HG02885 (cell line): ENCODE results near the gene RBM11.
"Not testable (repeated sequence)": the region's sequence is repeated elsewhere in the genome, so short reads cannot be mapped to it uniquely, and the experiment has no call there.

ENCODE experiments used
- ATAC-seq: cut with Tn5 transposase; IDR thresholded peaks from one replicate; pipeline ENCODE4 v1.9.1; 2021; ENCODE audit warnings: mild to moderate bottlenecking; ENCODE audit not compliant: unreplicated experiment, poor library complexity

The RBM11 gene

GRCh38 chr21:14215971-14216641 lies at the start of gene RBM11:
Gene RBM11 (plus strand): TSS chr21:14216157. CDS start chr21:14216187, 30 bp downstream.
- peak; percentile 96 for ATAC-seq

- not testable (repeated sequence) for ATAC-seq
These were observed 49.3 kb upstream of the RBM11 start for GRCh38 chr21:14166463-14167223.

- ATAC-seq = no peak
These were observed 9.7 kb upstream of the RBM11 start for GRCh38 chr21:14206222-14206621.

GRCh38 chr21:14210738-14211137 lies 5.2 kb upstream of the RBM11 start, which contains the start of gene LIPI:
Gene LIPI (minus strand): TSS chr21:14210955. CDS start chr21:14210845, 110 bp downstream.
- ATAC-seq = no peak

- ATAC-seq = no peak
These were observed 2.8 kb upstream of the RBM11 start for GRCh38 chr21:14213164-14213563.

- no peak for ATAC-seq
These were observed 7.4 kb downstream of the RBM11 start for GRCh38 chr21:14223365-14223764.

GRCh38 chr21:14229399-14229798 lies 13.4 kb downstream of the RBM11 start:
- ATAC-seq = no peak

GRCh38 chr21:14235101-14235500 lies 19.1 kb downstream of the RBM11 start:
- ATAC-seq = no peak

- no peak for ATAC-seq
These were observed 20.2 kb downstream of the RBM11 start for GRCh38 chr21:14236180-14236579.

GRCh38 chr21:14239281-14239680 lies 23.3 kb downstream of the RBM11 start:
- no peak for ATAC-seq

- no peak for ATAC-seq
These were observed 25.3 kb downstream of the RBM11 start for GRCh38 chr21:14241297-14241696.

GRCh38 chr21:14243461-14243860 lies 27.5 kb downstream of the RBM11 start:
- ATAC-seq = no peak

GRCh38 chr21:14243874-14244273 lies 27.9 kb downstream of the RBM11 start:
- ATAC-seq = no peak

- no peak for ATAC-seq
These were observed 29.0 kb downstream of the RBM11 start for GRCh38 chr21:14244911-14245310.

- ATAC-seq = no peak
These were observed 29.8 kb downstream of the RBM11 start for GRCh38 chr21:14245711-14246110.

GRCh38 chr21:14251336-14251735 lies 35.4 kb downstream of the RBM11 start:
- no peak for ATAC-seq

GRCh38 chr21:14259747-14260146 lies 43.8 kb downstream of the RBM11 start:
- ATAC-seq = peak; percentile 78

- ATAC-seq = no peak
These were observed 44.3 kb downstream of the RBM11 start for GRCh38 chr21:14260174-14260764.

- ATAC-seq = no peak
These were observed 46.1 kb downstream of the RBM11 start for GRCh38 chr21:14262039-14262438.

- no peak for ATAC-seq
These were observed 47.9 kb downstream of the RBM11 start for GRCh38 chr21:14263879-14264278.

GRCh38 chr21:14265023-14265422 lies 49.1 kb downstream of the RBM11 start:
- no peak for ATAC-seq
